Measurements from ENCODE around the gene BMS1. TPM values are rescaled to one million over a fixed set of nuclear protein-coding genes. Genes with fewer than 3 reads are reported as not detected.
"Not testable (repeated sequence)": the region's sequence is repeated elsewhere in the genome, so short reads cannot be mapped to it uniquely, and the experiment has no call there.

BMS1 gene
- total and polyA plus RNA-seq, 3 experiments from 2014 or later, result 16.6 to 40.4 (median 40.3) TPM

DNA sequence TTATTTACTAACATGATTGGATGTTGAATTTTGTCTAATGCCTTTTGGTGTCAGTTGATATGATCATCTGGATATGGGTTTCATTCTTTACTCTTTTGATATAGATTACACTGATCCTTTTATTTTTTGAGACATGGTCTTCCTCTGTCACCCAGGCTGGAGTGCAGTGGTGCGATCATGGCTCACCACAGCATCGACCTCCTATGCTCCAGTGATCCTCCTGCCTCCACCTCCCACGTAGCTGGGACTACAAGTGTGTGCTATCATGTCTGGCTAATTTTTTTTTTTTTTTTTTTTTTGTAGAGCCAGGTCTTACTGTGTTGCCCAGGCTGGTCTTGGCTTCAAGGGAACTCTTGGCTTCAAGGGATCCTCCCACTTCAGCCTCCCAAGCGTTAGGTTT is 27.1 kb downstream of the BMS1 start:
- Histone ChIP-seq H3K4me1 (ENCODE audit: insufficient read depth, low read length) (no peaks in the 10 kb centered on the region), H3K4me3 (ENCODE audit: low read length) (no peak overlapping the region), H3K27ac (ENCODE audit: low read depth, low read length) (no peak overlapping the region), H3K36me3 (ENCODE audit: insufficient read depth, low read length) (peaks cover 25% of the 10 kb centered on the region), H3K9me3 (ENCODE audit: low read length) (no peaks in the 10 kb centered on the region), H3K27me3 (ENCODE audit: insufficient read depth, low read length, poor library complexity, severe bottlenecking) (no peaks in the 10 kb centered on the region)
- POLR2A ChIA-PET, result no interaction called here
- no peak overlapping the region for H3K4me3 Mint-ChIP-seq
- CTCF ChIA-PET, result no interaction called here
- peaks cover 0 to 11% (median 8%) of the 10 kb centered on the region in 5 donors for H3K9me3 Mint-ChIP-seq
- no peaks in the 10 kb centered on the region for H3K27me3 Mint-ChIP-seq
- peaks cover 26 to 47% (median 40%) of the 10 kb centered on the region in 3 donors for H3K4me1 Mint-ChIP-seq
- DNase-seq, result no peak
- no peak overlapping the region for H3K27ac Mint-ChIP-seq
- peaks cover 28 to 83% (median 43%) of the 10 kb centered on the region in 3 donors for H3K36me3 Mint-ChIP-seq

DNA sequence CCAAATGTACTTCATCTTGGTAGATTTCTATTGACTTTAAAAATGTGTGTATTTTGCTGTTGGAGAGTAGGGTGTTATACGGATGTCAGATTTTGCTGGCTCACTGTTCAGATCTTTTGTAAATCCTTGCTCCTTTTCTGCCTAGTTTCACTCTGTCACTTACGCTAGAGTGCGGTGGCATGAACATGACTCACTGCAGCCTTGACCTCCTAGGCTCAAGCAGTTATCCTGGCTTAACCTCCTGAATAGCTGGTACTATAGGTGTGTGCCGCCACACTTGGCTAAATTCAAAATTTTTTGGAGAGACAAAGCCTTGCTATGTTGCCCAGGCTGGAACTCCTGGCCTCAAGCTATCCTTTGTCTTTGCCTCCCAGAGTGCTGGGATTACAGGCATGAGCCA is 29.4 kb downstream of the BMS1 start:
- no peak for DNase-seq
- CTCF ChIA-PET, result no interaction called here
- Histone ChIP-seq H3K27ac (ENCODE audit: low read depth, low read length) (no peak overlapping the region), H3K9me3 (ENCODE audit: low read length) (no peaks in the 10 kb centered on the region), H3K4me3 (ENCODE audit: low read length) (no peak overlapping the region), H3K36me3 (ENCODE audit: insufficient read depth, low read length) (peaks cover 25% of the 10 kb centered on the region), H3K4me1 (ENCODE audit: insufficient read depth, low read length) (no peaks in the 10 kb centered on the region), H3K27me3 (ENCODE audit: insufficient read depth, low read length, poor library complexity, severe bottlenecking) (no peaks in the 10 kb centered on the region)
- H3K27ac Mint-ChIP-seq, result no peak overlapping the region
- H3K4me1 Mint-ChIP-seq, result peaks cover 26 to 50% (median 41%) of the 10 kb centered on the region in 3 donors
- no peak overlapping the region for H3K4me3 Mint-ChIP-seq
- POLR2A ChIA-PET, result no interaction called here
- H3K9me3 Mint-ChIP-seq, result peaks cover 0 to 11% (median 8%) of the 10 kb centered on the region in 5 donors
- H3K36me3 Mint-ChIP-seq, result peaks cover 29 to 85% (median 43%) of the 10 kb centered on the region in 3 donors
- H3K27me3 Mint-ChIP-seq, result no peaks in the 10 kb centered on the region

DNA sequence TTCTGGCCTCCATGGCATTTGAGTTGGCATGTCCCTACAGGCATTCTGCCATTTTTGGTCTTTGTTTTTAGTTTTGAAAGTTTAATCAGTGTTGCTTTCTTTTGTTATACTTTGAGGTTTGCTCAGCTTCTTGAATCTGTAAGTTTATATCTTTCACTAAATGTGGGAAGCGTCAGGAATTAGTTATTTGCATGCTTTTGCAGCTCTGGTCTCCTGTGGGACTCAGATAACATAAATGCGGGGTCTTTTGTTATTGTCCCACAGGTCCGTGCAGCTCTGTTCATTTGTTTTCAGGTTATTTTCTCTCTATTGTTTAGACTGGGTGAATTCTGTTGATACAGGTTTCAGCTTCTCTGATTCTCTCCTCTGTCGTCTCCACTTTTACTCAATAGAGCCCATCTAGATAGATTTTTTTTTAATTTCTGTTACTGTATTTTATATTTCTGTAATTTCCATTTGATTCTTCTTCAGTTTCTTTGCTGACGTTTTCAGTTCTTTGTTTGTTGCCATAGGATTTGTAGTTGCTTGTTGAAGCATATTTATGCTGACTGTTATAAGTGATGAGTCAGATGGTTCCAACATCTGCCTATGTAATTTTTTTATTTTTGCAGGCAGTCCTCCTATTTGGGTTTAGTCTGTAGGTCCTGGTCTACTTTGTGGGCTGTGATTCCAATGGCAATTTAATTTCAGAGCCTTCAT is 31.5 kb downstream of the BMS1 start:
- Mint-ChIP-seq H3K27ac (peak overlapping the region in 1 of 8 donors; percentile 21), H3K9me3 (peaks cover 0 to 11% (median 8%) of the 10 kb centered on the region in 5 donors), H3K36me3 (peaks cover 34 to 89% (median 52%) of the 10 kb centered on the region in 3 donors), H3K4me1 (peaks cover 20 to 39% (median 33%) of the 10 kb centered on the region in 3 donors)
- H3K4me3 Mint-ChIP-seq; H3K4me1 ChIP-seq (ENCODE audit: insufficient read depth, low read length); POLR2A ChIA-PET; H3K27me3 Mint-ChIP-seq; H3K27ac ChIP-seq (ENCODE audit: low read depth, low read length); H3K27me3 ChIP-seq (ENCODE audit: insufficient read depth, low read length, poor library complexity, severe bottlenecking); H3K4me3 ChIP-seq (ENCODE audit: low read length); CTCF ChIA-PET; DNase-seq; H3K9me3 ChIP-seq (ENCODE audit: low read length): not testable (repeated sequence)
- H3K36me3 ChIP-seq (ENCODE audit: insufficient read depth, low read length), result peaks cover 34% of the 10 kb centered on the region

DNA sequence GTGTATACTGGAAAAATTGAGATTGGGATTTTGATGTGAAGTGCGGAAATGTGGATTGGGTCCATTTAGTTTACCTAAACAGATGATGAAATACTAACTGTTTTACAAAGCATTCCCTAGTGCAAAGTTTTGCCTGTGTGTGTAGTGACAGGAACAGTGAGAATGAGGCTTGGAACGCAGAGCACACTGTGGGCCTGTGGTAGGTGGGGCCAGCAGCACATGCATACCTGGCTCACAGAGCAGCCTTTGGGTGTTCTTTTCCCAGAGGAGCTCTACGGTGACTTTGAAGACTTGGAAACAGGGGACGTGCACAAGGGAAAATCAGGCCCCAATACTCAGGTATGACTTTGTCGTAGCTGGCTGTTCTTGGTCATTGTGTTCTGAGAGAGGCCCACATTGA is 33.7 kb downstream of the BMS1 start:
- H3K4me3 ChIP-seq (ENCODE audit: low read length); DNase-seq; H3K4me1 ChIP-seq (ENCODE audit: insufficient read depth, low read length); H3K4me3 Mint-ChIP-seq; POLR2A ChIA-PET; H3K9me3 ChIP-seq (ENCODE audit: low read length); H3K27ac Mint-ChIP-seq; H3K27me3 ChIP-seq (ENCODE audit: insufficient read depth, low read length, poor library complexity, severe bottlenecking); H3K27me3 Mint-ChIP-seq; H3K27ac ChIP-seq (ENCODE audit: low read depth, low read length); CTCF ChIA-PET: not testable (repeated sequence)
- Mint-ChIP-seq H3K4me1 (peaks cover 13 to 25% (median 21%) of the 10 kb centered on the region in 3 donors), H3K9me3 (peaks cover 0 to 11% (median 8%) of the 10 kb centered on the region in 5 donors), H3K36me3 (peaks cover 47 to 91% (median 50%) of the 10 kb centered on the region in 3 donors)
- H3K36me3 ChIP-seq (ENCODE audit: insufficient read depth, low read length), result peaks cover 26% of the 10 kb centered on the region

DNA sequence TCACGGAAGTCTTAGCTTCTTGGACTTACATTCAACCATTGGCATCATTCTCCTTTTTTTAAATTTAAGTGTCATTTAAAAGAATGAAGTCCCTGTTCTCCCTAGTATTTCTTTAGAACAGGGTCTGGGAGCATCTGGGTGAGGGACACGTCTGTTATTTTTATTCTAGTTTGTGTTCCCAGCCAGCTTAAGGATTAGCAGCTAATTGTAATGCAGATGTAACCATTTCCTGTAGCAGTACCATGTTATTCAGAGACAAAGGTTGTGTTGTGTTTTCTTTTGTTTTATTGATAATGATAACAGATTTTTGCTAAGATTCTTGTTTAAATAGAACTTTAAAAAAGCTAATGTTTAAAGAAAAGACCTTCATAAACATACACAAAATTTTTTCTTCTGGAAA is 34.3 kb downstream of the BMS1 start:
- no peak overlapping the region for H3K27ac Mint-ChIP-seq
- Histone ChIP-seq H3K4me1 (ENCODE audit: insufficient read depth, low read length) (no peaks in the 10 kb centered on the region), H3K27me3 (ENCODE audit: insufficient read depth, low read length, poor library complexity, severe bottlenecking) (no peaks in the 10 kb centered on the region), H3K36me3 (ENCODE audit: insufficient read depth, low read length) (peaks cover 23% of the 10 kb centered on the region), H3K9me3 (ENCODE audit: low read length) (no peaks in the 10 kb centered on the region), H3K27ac (ENCODE audit: low read depth, low read length) (no peak overlapping the region), H3K4me3 (ENCODE audit: low read length) (no peak overlapping the region)
- H3K36me3 Mint-ChIP-seq, result peaks cover 47 to 94% (median 48%) of the 10 kb centered on the region in 3 donors
- peaks cover 0 to 11% (median 8%) of the 10 kb centered on the region in 5 donors for H3K9me3 Mint-ChIP-seq
- ChIA-PET CTCF (no interaction called here), POLR2A (no interaction called here)
- no peak overlapping the region for H3K4me3 Mint-ChIP-seq
- DNase-seq, result no peak
- H3K27me3 Mint-ChIP-seq, result no peaks in the 10 kb centered on the region
- peaks cover 13 to 25% (median 20%) of the 10 kb centered on the region in 3 donors for H3K4me1 Mint-ChIP-seq

DNA sequence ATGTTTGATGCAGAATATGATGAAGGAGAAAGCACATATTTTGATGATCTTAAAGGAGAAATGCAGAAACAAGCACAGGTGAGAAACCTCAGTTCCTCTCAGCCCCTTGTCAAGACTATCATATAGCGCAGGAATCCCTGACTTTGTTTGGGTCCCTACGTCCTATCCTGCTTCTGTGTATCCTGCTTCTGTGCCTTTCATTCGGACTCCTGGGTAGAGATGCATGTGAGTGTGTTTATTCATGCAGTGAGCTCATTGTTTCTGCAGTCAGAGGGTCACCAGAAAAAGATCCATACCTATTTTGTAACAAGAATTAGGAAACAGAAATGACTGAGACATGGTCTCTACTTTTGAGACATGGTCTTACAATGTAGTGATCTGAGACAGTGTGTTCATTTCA is 34.8 kb downstream of the BMS1 start:
- POLR2A ChIA-PET; H3K27ac Mint-ChIP-seq; H3K27me3 ChIP-seq (ENCODE audit: insufficient read depth, low read length, poor library complexity, severe bottlenecking); H3K27ac ChIP-seq (ENCODE audit: low read depth, low read length); H3K4me1 ChIP-seq (ENCODE audit: insufficient read depth, low read length); DNase-seq; H3K27me3 Mint-ChIP-seq; H3K4me3 ChIP-seq (ENCODE audit: low read length); CTCF ChIA-PET; H3K9me3 ChIP-seq (ENCODE audit: low read length); H3K4me3 Mint-ChIP-seq: not testable (repeated sequence)
- peaks cover 46 to 92% (median 46%) of the 10 kb centered on the region in 3 donors for H3K36me3 Mint-ChIP-seq
- peaks cover 0 to 11% (median 8%) of the 10 kb centered on the region in 5 donors for H3K9me3 Mint-ChIP-seq
- peaks cover 12 to 23% (median 16%) of the 10 kb centered on the region in 3 donors for H3K4me1 Mint-ChIP-seq
- peaks cover 20% of the 10 kb centered on the region for H3K36me3 ChIP-seq (ENCODE audit: insufficient read depth, low read length)

DNA sequence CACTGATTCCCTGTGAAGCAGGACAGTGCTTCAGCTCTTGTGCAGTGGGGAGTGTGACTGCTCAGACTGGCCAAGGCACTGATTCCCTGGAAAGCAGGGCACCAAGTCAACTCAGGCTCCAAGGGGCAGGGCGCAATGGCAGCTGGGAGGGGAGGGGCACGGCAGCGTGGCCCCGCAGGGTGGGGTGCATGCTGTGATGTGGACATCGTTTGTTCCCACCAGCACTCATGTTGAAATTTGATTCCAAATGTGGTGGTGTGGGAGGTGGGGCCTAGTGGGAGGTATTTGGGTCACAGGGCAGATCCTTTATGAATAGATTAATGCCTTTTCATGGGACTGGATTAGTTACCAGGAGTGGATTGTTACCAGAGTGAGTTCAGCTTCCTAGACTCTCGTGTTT is 44.2 kb downstream of the BMS1 start:
- H3K4me3 Mint-ChIP-seq; H3K4me3 ChIP-seq (ENCODE audit: low read length); H3K9me3 ChIP-seq (ENCODE audit: low read length); CTCF ChIA-PET; H3K4me1 ChIP-seq (ENCODE audit: insufficient read depth, low read length); H3K27ac ChIP-seq (ENCODE audit: low read depth, low read length); H3K27me3 Mint-ChIP-seq; H3K9me3 Mint-ChIP-seq; H3K27me3 ChIP-seq (ENCODE audit: insufficient read depth, low read length, poor library complexity, severe bottlenecking); POLR2A ChIA-PET; DNase-seq: not testable (repeated sequence)
- Mint-ChIP-seq H3K36me3 (peaks cover 32 to 93% (median 47%) of the 10 kb centered on the region in 3 donors), H3K4me1 (peaks cover 4 to 12% (median 5%) of the 10 kb centered on the region in 3 donors), H3K27ac (peak overlapping the region in 3 of 8 donors; percentile 30 to 78 (median 33))
- peaks cover 15% of the 10 kb centered on the region for H3K36me3 ChIP-seq (ENCODE audit: insufficient read depth, low read length)

DNA sequence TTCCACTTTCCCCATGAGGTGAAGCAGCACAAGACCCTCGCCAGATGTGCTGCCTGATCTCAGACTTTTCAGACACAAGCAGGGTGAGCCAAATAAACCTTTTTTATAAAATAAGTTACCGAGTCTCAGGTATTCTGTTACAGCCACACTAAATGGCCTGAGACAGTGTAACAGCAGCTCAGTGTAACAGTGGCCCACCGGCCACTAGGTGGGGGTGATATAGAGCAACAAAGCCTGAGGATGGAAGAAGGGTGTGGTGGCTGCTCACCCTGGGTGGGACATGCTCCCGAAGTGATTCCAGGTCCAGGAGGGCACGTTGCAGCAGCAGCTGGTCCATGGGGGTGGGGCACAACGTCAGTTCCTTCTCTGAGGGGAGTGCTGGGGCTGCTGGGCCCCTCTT is 44.6 kb downstream of the BMS1 start:
- Mint-ChIP-seq H3K9me3 (peaks cover 0 to 5% (median 0%) of the 10 kb centered on the region in 5 donors), H3K27ac (peak overlapping the region in 4 of 8 donors; percentile 19 to 78 (median 34)), H3K27me3 (no peaks in the 10 kb centered on the region), H3K4me3 (no peak overlapping the region), H3K36me3 (peaks cover 36 to 95% (median 50%) of the 10 kb centered on the region in 3 donors), H3K4me1 (peaks cover 4 to 12% (median 5%) of the 10 kb centered on the region in 3 donors)
- no peaks in the 10 kb centered on the region for H3K4me1 ChIP-seq (ENCODE audit: insufficient read depth, low read length)
- H3K9me3 ChIP-seq (ENCODE audit: low read length), result no peaks in the 10 kb centered on the region
- no peak overlapping the region for H3K4me3 ChIP-seq (ENCODE audit: low read length)
- CTCF ChIA-PET, result no interaction called here
- no peaks in the 10 kb centered on the region for H3K27me3 ChIP-seq (ENCODE audit: insufficient read depth, low read length, poor library complexity, severe bottlenecking)
- no peak for DNase-seq
- no peak overlapping the region for H3K27ac ChIP-seq (ENCODE audit: low read depth, low read length)
- H3K36me3 ChIP-seq (ENCODE audit: insufficient read depth, low read length), result peaks cover 15% of the 10 kb centered on the region
- POLR2A ChIA-PET, result no interaction called here

All from CD8-positive, alpha-beta memory T cell (primary cell).